ENCODE results near the gene TCERG1L.

TCERG1L gene

DNA sequence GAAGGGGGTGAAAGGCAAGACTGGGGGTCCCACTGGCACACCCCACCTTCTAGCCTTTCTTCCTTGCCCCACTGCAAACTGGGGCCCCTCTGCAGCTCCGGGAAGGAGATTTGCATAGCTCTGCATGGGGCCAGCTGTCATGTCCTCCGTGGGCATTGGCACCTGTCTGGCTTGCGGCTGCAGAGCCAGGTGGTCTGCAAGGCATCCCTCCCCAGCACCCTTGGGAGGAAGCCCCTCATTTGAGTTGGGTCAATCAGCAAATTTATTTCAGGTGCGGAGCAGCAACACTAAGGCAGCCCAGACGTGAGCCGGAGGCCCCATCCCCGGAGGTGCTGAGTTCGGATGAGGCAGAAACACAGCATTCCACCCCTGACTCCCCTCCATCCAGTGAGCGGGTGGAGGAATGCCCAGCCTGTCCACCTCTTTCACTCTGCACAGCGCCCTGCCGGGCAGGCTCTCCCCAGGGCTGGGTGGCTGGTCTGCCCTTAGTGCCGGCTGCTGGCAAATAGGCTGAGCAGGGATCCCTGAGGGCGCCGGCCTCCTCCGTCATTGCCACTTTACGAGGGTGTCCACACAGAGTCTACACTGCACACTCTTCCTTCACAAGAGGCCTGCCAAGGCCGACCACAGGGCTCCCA is 143.2 kb downstream of the TCERG1L start:
- no peaks in the 10 kb centered on the region for H3K36me3 ChIP-seq (ENCODE audit: insufficient read depth, low read length)

DNA sequence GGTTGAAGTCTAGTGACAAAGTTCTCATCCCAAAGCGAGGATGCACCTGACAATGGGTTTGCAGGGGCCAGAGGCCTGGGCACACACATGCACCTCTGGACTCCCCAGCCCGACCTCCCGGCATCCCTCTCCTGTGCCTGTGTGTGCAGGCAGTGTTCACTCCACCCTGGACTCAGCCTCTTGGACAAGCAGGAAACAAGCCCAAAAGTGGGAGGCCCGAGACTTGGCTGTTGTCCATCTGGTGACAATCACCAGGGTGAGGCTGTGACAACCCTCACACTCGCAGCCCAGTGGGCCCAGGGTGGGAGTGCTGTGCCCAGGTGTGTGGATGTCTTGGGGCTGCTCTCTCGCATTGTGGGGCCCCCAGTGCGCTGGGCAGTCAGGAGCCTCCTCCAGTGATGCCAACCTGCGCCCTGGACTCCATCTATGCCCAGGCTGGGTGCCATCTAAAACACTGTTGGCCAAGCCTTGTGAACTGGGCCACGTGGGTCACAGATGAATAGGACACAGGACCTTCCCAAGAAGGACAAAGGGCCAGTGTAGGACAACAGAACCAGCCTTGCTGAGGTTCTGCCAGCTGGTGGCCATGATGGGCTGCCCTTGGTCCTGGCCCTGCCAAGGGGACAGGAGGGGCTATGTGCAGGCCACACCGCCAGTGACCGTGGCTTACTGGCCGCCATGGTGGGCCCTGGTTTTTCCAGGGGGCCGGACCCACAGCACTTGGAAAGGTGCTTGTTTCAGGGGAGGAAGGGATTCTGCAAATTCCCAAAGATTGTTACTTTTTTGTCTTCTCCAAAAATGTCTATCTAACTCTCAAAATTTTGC is 144.3 kb downstream of the TCERG1L start:
- peaks cover 6% of the 10 kb centered on the region; the same call in 1 of the 2 replicates for H3K9me3 ChIP-seq (ENCODE audit: insufficient read depth, low read depth, low read length)

More for the DNA sequence above, 143.2 kb downstream of the TCERG1L start:
- no peak for TF ChIP-seq EZH2phosphoT487 (IDR thresholded peaks at IDR 0.05; ENCODE audit: borderline replicate concordance)
- TF ChIP-seq, protein P1, sequence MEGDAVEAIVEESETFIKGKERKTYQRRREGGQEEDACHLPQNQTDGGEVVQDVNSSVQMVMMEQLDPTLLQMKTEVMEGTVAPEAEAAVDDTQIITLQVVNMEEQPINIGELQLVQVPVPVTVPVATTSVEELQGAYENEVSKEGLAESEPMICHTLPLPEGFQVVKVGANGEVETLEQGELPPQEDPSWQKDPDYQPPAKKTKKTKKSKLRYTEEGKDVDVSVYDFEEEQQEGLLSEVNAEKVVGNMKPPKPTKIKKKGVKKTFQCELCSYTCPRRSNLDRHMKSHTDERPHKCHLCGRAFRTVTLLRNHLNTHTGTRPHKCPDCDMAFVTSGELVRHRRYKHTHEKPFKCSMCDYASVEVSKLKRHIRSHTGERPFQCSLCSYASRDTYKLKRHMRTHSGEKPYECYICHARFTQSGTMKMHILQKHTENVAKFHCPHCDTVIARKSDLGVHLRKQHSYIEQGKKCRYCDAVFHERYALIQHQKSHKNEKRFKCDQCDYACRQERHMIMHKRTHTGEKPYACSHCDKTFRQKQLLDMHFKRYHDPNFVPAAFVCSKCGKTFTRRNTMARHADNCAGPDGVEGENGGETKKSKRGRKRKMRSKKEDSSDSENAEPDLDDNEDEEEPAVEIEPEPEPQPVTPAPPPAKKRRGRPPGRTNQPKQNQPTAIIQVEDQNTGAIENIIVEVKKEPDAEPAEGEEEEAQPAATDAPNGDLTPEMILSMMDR (conservative IDR thresholded peaks at IDR 0.05; ENCODE audit: low read length): no peak
- H3K4me1 ChIP-seq (ENCODE audit: insufficient read depth, low read length, poor library complexity, severe bottlenecking): no peaks in the 10 kb centered on the region
- H3K9me3 ChIP-seq (ENCODE audit: insufficient read depth, low read depth, low read length): peaks cover 6% of the 10 kb centered on the region; the same call in 1 of the 2 replicates
- no peak overlapping the region for H2AFZ ChIP-seq (ENCODE audit: low read length)
- no peaks in the 10 kb centered on the region for H3F3A ChIP-seq (ENCODE audit: low read depth)
- no peaks in the 10 kb centered on the region for H3K9me2 ChIP-seq (replicated peaks; ENCODE audit: low read depth, low read length)
- H3K9ac ChIP-seq (ENCODE audit: low read depth, low read length, poor library complexity, severe bottlenecking): no peak overlapping the region
- no peak overlapping the region for H3K4me3 ChIP-seq (ENCODE audit: low read length, poor library complexity, severe bottlenecking)
- H4K20me1 ChIP-seq (ENCODE audit: insufficient read depth, low read length, poor library complexity, severe bottlenecking): no peaks in the 10 kb centered on the region
- H3K79me2 ChIP-seq (ENCODE audit: insufficient read depth, low read length): no peaks in the 10 kb centered on the region
- no peak overlapping the region for H3K4me2 ChIP-seq (ENCODE audit: low read depth, low read length, poor library complexity, severe bottlenecking)
- no peaks in the 10 kb centered on the region for H3K27me3 ChIP-seq (ENCODE audit: insufficient read depth, low read length, poor library complexity, severe bottlenecking)

DNA sequence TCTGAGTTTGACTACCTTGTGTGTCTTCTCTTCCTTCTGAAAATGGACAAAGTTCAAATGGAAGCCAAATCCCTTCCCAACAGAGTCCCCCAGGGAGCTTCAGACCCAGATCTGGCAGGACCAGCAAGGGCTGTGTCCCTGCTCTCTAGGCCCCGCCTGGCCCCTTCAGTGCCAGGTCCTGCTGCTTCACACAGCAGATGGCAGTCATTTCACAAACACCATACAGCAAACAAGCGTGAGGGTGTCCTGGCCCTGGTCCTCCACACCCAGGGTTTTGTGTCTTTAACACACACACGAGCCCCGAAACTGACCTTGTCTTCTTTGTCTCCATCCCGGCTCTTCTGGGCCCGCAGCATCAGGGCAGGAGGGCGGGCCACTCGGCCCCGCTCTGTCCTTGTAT is 145.0 kb downstream of the TCERG1L start:
- no peaks in the 10 kb centered on the region for H3K9me2 ChIP-seq (replicated peaks; ENCODE audit: low read depth, low read length)
- no peaks in the 10 kb centered on the region for H3K79me2 ChIP-seq (ENCODE audit: insufficient read depth, low read length)
- H3K4me3 ChIP-seq (ENCODE audit: low read length, poor library complexity, severe bottlenecking): no peak overlapping the region
- H3F3A ChIP-seq (ENCODE audit: low read depth): no peaks in the 10 kb centered on the region
- H3K4me2 ChIP-seq (ENCODE audit: low read depth, low read length, poor library complexity, severe bottlenecking): no peak overlapping the region
- no peaks in the 10 kb centered on the region for H3K36me3 ChIP-seq (ENCODE audit: insufficient read depth, low read length)
- H3K9ac ChIP-seq (ENCODE audit: low read depth, low read length, poor library complexity, severe bottlenecking): no peak overlapping the region
- H3K9me3 ChIP-seq (ENCODE audit: insufficient read depth, low read depth, low read length): peaks cover 9% of the 10 kb centered on the region; the same call in 1 of the 2 replicates
- no peaks in the 10 kb centered on the region for H3K4me1 ChIP-seq (ENCODE audit: insufficient read depth, low read length, poor library complexity, severe bottlenecking)
- H3K27me3 ChIP-seq (ENCODE audit: insufficient read depth, low read length, poor library complexity, severe bottlenecking): no peaks in the 10 kb centered on the region
- no peak overlapping the region for H2AFZ ChIP-seq (ENCODE audit: low read length)
- no peaks in the 10 kb centered on the region for H4K20me1 ChIP-seq (ENCODE audit: insufficient read depth, low read length, poor library complexity, severe bottlenecking)
- TF ChIP-seq, protein P1 (conservative IDR thresholded peaks at IDR 0.05; ENCODE audit: low read length): no peak
- no peak for TF ChIP-seq EZH2phosphoT487 (IDR thresholded peaks at IDR 0.05; ENCODE audit: borderline replicate concordance)

More for the DNA sequence above, 144.3 kb downstream of the TCERG1L start:
- Histone ChIP-seq H3K27me3 (ENCODE audit: insufficient read depth, low read length, poor library complexity, severe bottlenecking) (no peaks in the 10 kb centered on the region), H3K79me2 (ENCODE audit: insufficient read depth, low read length) (no peaks in the 10 kb centered on the region), H3K4me2 (ENCODE audit: low read depth, low read length, poor library complexity, severe bottlenecking) (no peak overlapping the region), H3K9ac (ENCODE audit: low read depth, low read length, poor library complexity, severe bottlenecking) (no peak overlapping the region), H3K4me1 (ENCODE audit: insufficient read depth, low read length, poor library complexity, severe bottlenecking) (no peaks in the 10 kb centered on the region), H3K4me3 (ENCODE audit: low read length, poor library complexity, severe bottlenecking) (no peak overlapping the region), H3K36me3 (ENCODE audit: insufficient read depth, low read length) (no peaks in the 10 kb centered on the region), H3K9me2 (replicated peaks; ENCODE audit: low read depth, low read length) (no peaks in the 10 kb centered on the region), H4K20me1 (ENCODE audit: insufficient read depth, low read length, poor library complexity, severe bottlenecking) (no peaks in the 10 kb centered on the region), H3F3A (ENCODE audit: low read depth) (no peaks in the 10 kb centered on the region), H2AFZ (ENCODE audit: low read length) (no peak overlapping the region)
- TF ChIP-seq, protein P1 (conservative IDR thresholded peaks at IDR 0.05; ENCODE audit: low read length): no peak
